Adrenal gland (tissue), 5 donors: ENCODE results near the gene PAGR1.

Experiments used
- CTCF ChIP-seq, 6 experiments: fragments of 450-650 bp in 4 of 6; fragments of 200-600 bp in 2 of 6; sonication (generic) in 1 of 6; IDR thresholded peaks; 1 replicate in 5 of 6; 2 replicates in 1 of 6; pipeline versions ENCODE4 v1.5.1 to v1.8.0; 2016 to 2021; ENCODE audit warnings: antibody characterized with exemption in 6 of 6, mild to moderate bottlenecking in 2 of 6, moderate library complexity in 1 of 6
- POLR2A ChIP-seq, 2 donors: fragments of 450-650 bp; IDR thresholded peaks; one replicate each; pipeline ENCODE4 v1.6.1; 2017; ENCODE audit warnings: antibody characterized with exemption in 2 of 2, mild to moderate bottlenecking in 2 of 2, moderate library complexity in 1 of 2
- donor health status: DM: no; HTN: no; CAD: no.

DNA sequence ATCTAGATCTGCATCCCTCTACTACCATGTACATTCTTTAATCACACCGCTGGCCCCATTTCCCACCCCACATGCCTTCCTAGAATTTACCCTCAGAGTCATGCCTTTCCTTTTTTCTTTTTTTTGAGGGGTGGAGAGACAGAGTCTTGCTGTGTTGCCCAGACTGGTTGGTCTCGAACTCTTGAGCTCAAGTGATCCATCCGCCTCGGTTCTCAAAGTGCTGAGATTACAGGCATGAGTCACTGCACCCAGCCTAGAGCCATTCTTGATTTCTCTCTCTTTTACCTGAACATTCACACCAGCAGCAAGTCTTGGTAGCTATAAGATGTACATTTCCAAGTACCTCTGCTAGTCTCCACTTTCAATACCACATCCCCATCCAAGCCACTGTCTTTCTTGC lies 2.1 kb downstream of the PAGR1 start:
- TF ChIP-seq CTCF (IDR thresholded peaks at IDR 0.05) (no peak), POLR2A (IDR thresholded peaks at IDR 0.05) (no peak)
